ENCODE results near the gene MAML3.
"Not testable (repeated sequence)": the region's sequence is repeated elsewhere in the genome, so short reads cannot be mapped to it uniquely, and the experiment has no call there.

MAML3 gene

DNA sequence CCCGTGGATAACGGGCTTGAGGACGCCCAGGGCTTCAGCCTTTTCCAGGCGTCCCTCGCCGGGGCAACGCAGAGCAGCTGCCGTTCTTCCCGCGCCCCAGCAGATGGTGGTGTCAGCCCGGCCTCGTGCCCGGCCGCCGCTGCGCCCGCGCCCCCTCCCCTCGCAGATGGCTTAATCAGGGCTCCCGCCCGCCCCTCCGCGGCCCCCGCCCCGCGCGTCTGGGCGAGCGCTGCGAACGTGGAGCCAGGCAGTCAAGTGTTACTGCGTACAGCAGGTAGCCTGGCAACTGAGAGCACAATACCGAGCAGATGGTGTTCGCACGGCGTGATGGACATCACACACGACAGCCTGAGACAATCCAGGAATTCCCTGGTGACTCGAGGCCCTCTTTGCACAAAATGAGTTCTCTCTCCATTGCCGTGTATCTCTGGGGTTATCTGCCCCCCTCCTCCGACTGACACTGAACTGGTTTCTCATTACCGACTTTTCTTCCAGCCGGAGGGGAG, 419.1 kb downstream of the MAML3 start:
- DNase-seq = peak; percentile 52

DNA sequence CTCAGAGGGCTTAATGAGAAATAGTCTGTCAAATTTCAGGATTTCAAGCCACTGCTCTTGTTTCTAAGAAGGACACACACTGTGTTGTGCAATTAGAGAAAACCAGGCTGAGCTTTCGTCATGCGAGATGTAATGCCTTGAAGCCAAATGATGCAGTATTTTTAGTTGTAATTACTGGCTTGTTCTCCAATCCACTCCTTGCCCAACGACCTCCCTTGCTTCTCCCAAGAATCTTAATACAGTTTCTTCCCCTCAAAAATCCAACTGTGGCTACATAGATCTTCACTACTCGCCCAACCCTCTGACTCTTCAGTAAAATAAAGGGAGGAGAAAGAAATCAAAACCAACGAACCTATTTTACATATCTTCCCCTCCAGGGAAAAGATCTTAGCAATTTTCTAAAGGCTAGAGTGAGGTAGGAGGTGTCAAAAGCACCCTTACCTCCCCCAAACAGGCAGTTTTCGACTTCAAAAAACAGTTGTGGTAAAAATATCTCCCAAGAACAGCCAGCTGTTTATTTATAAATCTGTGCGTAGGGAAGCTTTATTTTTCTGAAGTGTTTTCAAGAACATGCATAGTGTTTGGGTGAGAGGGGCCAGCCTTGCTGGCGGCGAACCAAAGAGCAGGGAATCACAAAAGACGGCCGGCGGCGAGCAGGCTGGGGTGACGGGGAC, 419.6 kb downstream of the MAML3 start:
- no peak for DNase-seq

DNA sequence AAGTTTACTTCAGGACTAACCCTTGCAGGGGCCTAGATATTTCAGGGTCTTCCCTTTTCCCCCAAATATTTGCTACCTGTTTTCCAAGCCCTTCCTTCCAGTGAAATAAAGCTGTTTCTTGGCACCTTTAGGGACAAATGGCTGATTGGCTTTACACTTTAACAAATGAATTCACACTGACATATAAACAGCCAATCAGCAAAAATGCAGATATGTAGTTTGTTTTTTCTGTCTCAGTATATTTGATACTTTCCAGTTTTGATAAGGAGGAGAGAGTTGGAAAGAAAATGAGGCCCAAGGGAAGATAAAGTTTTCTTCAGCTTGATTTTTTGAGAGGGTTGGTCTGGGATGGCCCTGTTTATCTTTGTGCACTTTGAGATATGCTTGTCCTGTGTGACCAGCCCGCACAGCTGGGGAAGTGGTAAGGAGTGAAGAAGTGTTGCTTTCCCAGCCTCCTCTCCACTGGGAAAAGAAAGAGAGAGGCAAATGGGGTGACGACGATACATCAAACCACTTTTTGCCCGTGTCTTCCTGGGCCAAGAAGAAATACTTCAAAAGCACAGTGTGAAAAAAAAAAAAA, 420.9 kb downstream of the MAML3 start:
- no peak for DNase-seq

DNA sequence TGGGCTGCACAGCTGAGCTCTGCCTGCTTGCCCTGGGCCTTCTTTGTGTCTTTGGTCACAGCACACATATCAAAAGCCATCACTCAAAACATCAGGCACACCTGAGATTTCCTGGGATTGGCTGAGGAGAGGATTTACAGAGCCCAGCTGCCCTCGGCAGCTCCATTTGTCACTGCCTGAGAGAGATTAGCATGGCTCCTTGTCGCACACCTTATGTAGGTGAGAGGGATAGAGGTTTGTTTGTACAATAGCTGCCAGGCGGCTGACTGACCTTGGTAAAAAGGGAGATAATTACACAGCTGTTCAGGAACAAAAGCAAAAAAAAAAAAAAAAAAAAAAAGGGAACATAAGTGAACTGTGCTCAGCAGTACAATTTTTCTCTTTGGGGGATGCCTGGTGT, 425.1 kb downstream of the MAML3 start:
- DNase-seq = no peak

DNA sequence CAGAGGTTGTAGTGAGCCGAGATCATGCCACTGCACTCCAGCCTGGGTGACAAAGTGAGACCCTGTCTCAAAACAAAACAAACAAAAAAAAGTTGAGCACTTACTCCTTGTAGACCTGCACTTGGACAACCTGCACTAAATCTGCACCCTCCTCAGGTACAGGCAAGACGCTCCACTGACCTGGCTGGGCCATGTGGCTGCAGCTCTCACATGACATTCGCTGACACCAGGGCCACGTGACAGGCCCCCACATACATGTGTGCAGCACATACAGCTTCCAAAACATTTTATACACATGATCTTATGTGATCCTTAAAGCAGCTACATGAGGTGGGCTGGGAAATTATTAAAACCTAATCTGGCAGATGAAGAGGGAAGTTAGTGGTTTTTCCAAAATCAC, 425.8 kb downstream of the MAML3 start:
- no peak for DNase-seq

DNA sequence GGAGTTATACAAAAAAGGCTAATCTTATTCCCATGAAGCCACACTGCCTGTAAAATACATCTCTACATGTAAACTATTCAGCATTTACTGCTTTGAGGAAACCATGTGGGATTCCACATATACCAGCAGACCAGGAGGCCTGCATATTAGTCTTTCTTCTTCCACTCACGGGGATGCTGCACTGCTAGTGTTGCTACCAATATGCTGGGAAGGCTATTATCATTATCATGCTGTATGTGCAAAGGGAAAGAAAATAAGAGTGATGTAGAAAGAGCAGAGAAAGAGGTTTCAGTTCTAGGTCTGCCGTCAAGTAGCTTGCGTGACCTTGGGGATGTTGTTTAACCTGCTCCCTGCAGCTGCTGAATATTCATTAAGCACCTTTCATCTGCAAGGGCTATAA, 427.4 kb downstream of the MAML3 start:
- no peak for DNase-seq

DNA sequence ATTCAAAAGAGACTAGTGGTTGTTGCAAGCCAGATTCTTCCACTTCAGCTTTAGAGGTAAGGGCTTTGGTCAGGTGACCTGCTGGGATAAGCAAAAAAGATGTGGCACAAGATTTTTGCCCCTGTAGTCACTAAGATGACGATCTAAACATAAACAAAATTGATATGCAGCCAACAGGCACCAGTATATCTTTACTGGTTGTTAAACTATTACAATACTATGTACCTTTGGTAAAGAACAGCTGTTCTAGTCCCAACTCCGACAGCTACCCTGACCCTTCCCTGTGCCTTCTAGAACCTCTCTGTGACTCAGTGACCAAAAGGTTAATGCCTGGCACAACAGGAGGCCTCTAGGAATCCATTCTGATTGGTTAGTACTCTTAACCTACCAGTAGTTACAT, 428.7 kb downstream of the MAML3 start:
- DNase-seq = no peak

DNA sequence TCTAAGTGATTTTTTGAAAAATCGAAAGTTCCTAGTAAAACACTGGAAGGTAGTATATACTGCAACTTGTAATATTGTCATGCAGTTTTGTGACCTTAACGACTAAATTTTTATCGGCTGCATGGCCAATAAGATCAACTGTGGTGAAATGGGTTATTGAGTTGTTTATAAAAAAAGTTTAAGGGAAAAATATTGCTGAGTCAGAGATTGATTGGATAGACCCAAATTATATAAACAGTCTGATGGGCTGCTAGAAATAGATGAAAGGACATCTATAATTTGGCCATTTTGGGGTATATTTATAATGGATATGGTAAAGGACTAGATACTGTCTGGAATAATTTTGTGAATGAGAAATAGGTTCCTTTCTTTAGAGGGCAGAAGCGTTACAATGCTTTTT, 432.2 kb downstream of the MAML3 start:
- no peak for DNase-seq

DNA sequence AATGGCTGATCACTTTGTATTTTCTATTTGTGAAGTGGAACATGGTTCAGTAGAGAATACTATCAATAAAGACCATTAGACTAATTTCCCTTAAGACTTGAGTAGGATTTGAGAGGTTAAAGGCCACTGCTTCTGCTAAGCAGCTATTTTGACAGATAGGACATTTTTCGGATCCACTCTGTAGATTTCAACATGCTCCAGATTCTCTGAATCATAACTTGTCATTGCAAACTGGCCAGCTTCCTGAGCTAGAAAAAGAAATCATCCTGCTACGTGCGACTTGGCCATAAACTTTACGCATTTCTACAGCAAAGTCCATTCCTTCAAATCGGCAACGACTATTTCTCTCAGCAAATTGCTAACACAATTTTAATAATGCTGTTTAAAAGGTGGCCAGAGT, 433.2 kb downstream of the MAML3 start:
- DNase-seq = no peak

DNA sequence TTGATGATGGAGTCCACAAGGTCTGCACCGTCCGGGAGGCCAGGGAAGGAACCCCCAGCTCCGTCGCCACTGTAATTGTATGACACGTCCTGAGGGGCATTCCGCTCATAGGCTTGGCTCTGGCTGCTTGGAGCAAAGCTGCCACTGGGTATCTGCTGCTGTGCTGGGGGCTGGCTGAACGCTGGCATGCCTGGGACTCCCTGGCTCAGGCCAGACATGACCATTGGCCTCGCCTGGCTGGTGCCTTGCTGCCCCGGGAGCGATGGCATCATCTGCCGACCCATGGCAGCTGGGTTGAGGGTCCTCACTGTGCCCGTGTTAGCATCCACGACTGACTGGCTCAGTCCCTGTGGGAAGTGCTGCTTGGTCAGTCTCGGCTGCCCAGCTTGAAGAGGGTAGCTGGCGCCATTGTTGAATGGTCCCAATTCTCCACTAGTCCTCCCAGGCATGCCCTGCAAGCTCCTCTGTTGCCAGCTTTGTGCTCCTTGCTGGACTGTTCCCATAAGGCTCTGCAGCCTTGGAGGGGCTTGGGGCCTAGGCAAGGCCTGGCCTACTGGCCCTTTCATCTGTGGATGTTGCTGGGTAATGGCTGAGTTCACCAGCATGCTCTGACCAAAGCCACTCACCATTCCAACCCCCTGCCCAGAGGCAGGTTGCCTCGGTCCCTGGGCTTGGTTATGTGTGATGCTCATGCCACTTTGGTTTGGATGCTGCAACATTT, 434.4 kb downstream of the MAML3 start:
- DNase-seq = no peak

DNA sequence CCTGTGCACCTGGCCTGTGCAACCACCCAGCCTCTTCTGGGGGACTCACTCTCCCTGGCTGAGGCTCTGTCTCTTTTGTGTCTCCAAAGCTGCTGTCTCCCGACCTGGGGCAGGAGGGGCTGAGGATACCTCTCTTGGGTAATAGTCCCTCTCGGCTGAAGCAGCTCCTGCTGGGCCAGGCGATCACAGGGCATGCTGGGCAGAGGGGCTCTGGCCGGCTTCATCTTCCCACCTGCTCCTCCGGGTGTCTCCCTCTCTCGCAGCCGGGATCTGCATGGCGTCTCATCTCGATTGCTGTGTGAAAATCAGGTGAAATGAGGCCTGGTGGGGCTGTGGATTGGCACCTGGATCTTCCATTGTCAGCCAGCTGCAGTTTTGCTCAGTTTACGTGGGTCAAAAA, 435.2 kb downstream of the MAML3 start:
- DNase-seq = no peak

DNA sequence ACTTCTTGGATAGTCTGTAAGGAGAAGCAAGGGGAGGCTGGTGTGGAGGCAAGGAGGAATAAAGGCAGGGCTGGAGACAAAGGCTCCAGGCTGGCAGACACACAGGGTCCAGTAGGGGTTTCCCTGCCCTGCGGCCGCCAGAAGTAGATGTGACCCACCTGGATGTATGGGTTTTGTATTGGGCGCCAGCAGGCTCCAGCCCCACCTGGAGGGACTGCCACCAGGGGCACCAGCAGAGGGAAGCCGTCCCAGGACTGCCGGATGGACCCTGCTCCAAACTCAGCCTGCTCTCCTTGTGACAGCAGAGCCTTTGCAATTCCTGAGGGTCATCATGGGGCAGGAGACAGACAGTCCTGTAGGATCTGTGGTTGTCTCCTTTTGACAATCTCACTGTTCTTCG, 435.6 kb downstream of the MAML3 start:
- DNase-seq = no peak

DNA sequence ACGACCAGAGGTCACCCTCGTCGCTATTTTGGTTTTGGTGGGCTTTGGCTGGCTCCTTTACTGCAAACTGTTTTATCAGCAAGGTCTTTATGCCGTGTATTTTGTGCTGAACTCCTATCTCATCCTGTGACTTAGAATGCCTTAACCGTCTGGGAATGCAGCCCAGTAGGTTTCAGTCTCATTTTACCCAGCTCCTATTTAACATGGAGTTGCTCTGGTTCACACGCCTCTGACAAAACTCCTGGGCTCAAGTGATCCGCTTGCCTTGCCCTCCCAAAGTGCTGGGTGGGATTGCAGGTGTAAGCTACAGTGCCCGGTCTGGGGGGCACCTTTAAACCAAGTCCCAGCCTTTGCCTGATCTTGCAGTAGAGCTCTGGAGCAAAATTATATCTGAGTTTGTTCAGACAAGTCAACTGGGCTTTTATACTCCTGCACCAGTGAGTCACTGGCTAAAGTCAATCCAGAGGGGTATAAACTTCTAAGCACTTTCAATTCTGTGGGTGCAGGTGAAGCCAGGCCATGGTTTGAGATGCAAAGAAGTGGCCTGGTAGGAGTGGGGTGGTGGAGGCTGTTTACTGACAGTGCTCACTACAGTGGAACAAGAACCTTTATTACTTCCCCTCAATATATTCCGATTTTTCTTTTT, 438.1 kb downstream of the MAML3 start:
- no peak for DNase-seq

DNA sequence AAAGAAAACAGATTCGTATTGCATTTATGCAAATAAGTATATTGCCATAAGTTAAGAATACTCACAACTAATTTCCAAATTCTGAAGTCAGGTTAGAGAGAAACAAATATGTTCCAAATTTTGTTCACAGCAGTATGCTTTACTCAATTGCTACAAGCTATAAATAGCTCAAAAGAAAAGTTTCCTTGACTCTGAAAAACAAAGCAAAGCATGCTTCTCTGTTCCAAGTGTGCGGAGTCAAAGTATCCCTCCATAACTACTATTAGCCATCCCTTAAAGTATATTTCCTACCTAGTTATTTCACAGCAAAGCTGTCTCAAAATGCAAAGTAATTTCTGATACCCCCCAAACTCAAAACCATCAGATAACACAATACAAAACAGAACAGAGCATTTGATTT, 441.1 kb downstream of the MAML3 start:
- no peak for DNase-seq

DNA sequence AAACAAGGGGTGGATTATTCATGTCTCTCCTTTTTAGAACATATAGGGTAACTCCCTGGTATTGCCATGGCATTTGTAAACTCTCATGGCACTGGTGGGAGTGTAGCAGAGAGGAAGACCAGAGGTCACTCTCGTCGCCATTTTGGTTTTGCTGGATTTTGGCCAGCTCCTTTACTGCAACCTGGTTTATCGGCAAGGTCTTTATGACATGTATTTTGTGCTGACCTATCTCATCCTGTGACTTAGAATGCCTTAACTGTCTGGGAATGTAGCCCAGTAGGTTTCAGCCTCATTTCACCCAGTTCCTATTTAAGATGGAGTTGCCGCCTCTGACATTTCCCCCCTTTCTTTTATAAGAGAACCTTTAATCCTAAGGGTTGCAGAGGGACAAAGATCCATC, 442.5 kb downstream of the MAML3 start:
- no peak for DNase-seq

DNA sequence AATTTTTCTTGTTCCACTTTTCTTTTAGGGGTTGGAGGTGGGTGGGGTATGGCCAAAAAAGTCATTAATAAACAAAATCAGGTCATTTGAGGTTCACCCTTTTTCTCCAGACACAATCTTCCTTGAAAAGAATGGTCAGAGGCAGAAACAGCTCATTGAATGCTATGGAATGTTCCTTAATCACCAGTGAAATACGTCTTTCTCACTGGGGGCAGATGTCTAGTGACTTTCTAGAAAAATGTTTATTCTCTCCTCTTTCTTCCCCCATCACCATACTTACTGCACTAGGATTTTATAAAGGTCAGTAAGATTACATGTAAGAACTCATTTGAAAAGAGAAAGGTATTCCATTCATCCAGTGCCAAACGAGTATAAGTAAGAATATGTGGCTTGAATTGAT, 443.9 kb downstream of the MAML3 start:
- no peak for DNase-seq

DNA sequence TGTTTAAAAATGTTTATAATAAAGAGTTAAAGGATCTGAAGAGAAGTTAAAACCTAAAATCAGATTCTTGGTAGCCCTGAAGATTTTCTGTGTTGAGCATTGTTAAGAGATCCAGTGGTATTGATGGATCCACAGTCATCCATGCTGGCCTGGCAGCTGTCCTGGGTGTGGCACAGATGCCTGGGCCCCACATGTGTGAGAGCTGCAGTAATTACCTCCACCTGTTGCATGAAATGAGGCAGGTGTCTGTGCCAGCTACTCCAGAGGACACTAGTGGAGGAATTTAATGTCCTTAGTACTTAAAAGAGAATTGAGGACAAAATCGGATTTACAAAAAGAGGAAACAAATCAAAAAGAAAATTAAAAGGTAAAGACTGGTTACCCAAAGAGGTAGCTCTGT, 444.3 kb downstream of the MAML3 start:
- no peak for DNase-seq

DNA sequence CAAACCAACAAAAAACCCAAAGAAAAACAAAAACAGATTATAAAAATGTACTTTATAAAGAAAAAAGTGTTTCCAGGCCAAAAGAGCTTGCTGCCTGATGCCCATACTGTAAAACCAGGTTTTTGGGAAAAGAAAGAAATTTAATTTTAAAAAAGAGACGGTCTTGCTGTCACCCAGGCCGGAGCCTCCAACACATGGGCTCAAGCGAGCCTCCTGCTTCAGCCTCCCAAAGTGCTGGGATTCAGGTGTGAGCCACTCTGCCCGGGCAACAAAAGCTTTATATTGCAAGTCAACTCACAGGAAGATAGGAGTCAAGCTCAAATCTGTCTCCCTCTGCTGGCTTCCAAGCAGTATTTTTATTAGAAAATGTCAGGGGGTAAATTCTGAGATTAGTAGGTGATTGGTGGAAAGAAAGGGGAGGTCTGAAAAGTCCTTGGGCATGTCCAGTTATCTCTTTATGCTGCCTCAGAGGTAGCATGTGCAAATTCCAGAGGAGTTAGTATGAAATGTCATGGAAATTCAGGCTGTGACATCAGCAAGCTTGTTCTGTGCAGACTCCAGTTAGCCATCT, 449.0 kb downstream of the MAML3 start:
- no peak for DNase-seq

DNA sequence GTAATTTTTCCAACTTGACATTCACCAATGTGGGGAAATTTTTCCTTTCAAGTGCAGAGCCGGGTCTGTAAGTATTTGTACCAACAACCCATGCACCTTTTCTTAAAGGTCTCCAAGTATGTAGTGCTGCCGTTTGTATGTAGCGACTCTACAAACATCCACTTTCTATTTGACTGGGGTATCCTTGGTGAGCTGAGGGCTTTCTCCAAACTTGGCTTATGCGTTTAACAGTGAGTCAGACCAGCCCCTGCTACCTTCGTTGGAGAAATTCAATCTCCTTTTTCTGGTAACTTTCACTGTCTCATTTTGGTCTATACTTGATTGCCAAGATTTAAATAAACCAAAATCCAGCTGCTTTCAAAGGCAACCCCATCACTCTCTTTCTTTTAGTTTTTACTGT, 453.4 kb downstream of the MAML3 start:
- no peak for DNase-seq

DNA sequence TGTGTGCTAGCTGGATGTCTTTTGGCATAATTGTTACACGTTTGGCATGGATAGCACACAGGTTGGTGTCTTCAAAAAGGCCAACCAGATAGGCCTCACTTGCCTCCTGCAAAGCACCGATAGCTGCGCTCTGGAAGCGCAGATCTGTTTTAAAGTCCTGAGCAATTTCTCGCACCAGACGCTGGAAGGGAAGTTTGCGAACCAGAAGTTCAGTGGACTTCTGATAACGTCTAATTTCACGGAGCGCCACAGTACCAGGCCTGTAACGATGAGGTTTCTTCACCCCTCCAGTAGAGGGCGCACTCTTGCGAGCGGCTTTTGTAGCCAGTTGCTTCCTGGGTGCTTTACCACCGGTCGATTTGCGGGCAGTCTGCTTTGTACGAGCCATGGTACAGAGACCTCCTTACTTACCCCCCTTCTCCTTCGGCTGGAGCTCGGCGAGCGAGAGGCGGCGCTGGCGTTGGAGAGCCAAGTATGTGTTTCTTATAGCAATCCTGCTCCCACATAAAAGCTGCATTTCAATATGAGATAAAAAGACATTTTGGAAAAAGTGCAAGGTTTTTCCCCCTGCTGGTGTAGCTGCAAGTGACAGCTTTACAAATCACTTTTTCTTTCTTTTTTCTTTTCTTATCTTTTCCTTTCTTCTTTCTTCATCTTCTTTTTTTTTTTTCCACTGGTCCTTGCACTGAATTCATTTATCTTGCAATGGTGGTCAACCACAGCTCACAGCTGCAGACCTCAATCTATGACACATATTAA, 455.6 kb downstream of the MAML3 start:
- DNase-seq = not testable (repeated sequence)

DNA sequence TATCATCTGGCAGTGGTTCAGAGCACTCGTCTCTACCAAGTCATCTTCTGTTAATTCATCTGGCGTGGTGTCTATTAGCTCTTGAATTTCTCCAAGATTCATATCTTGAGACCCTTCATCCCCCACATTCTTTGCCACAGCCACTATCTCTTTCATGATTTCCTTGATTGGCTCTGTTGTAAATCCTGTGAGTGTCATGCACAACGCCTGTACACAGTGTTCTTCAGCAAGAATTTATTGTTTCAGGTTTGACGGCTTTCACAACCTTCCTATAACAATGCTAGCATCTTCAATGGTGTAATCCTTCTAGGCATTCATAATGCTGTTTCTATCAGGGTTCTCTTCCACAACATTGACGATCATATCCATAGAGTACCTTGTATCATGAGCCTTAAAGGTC, 457.5 kb downstream of the MAML3 start:
- no peak for DNase-seq

DNA sequence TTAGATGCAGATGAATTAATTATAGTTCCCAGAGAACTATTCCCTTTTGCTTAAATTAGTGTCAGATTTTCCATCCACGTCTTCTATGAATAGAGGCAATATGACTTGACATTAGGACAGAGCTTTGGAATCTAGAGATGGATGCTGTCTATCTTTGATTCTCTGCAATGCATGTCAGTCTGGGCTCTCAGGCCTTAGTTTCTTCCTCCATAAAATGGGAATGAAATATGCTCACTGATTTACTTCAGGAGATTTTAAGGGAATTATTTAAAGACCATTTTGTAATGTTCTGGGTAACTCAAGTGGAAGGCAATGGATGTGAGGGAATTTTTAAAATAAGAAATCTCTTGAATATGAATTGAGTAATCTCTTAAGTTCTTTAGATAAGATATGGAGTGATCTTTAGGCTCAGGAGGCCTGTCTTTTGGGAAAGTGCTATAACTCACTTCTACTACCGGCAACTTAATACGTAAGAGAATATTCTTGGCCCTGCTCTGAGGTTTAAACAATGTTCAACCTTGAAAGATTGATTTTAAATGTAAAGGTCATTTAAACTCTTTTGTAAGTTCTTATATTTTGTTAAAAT, 459.4 kb downstream of the MAML3 start:
- no peak for DNase-seq
